A549 treated with Hydrocortisone at 1 μM for 4 hours (cell line): ENCODE data around the gene SLC2A8. TPM values are rescaled to one million over a fixed set of nuclear protein-coding genes. Genes with fewer than 3 reads are reported as not detected.

Source experiments
- total RNA-seq: library from RNA; stranded (reverse); fragments of 200-300 nt; extraction: Qiagen RNA extraction; gene quantifications from 5 replicates; pipeline ENCODE4 v1.2.3, GENCODE V29; 2022

SLC2A8 gene
- total RNA-seq, result 11.3 to 16.1 TPM (median 14.6 TPM) in 5 replicates

GRCh38 chr9:127396808-127397645 lies at the start of gene SLC2A8:
Gene SLC2A8 (plus strand): TSS chr9:127397169. CDS start chr9:127397231, 62 bp downstream.

GRCh38 chr9:127423934-127424675 lies 27.1 kb downstream of the SLC2A8 start, which contains the start of gene ZNF79:
Gene ZNF79 (plus strand): TSS chr9:127424382. CDS start chr9:127424788, 406 bp downstream.

GRCh38 chr9:127450830-127451607 lies 54.0 kb downstream of the SLC2A8 start, which contains the start of the genes LRSAM1 and RPL12:
Gene LRSAM1 (plus strand): TSS chr9:127451510. CDS start chr9:127454528, 3,018 bp downstream.
Gene RPL12 (minus strand): TSS chr9:127451406. CDS start chr9:127451317, 89 bp downstream.

Other genes with a start within 250 kb of the SLC2A8 start
- gene GARNL3, start 132.4 kb upstream of the SLC2A8 start, total RNA-seq, result 2.3 to 4.1 TPM (median 2.5 TPM) in 5 replicates
- 4.9 to 7.5 TPM (median 6.1 TPM) in 5 replicates for gene ZNF79, start 27.2 kb downstream of the SLC2A8 start, total RNA-seq
- gene RPL12, start 54.2 kb downstream of the SLC2A8 start, total RNA-seq, result 2,571 to 2,807 TPM (median 2,692 TPM) in 5 replicates
- 9.7 to 10.4 TPM (median 9.8 TPM) in 5 replicates for gene LRSAM1, start 54.3 kb downstream of the SLC2A8 start, total RNA-seq
- gene STXBP1, start 215.1 kb downstream of the SLC2A8 start, total RNA-seq, result 14.2 to 18.4 TPM (median 17.9 TPM) in 5 replicates